HG02852 (cell line): Measurements from ENCODE around the gene ARL17A.
"Not testable (repeated sequence)": the region's sequence is repeated elsewhere in the genome, so short reads cannot be mapped to it uniquely, and the experiment has no call there.

Experiments used
- ATAC-seq: cut with Tn5 transposase; IDR thresholded peaks from one replicate; pipeline ENCODE4 v1.9.1; 2021; ENCODE audit warnings: mild to moderate bottlenecking, moderate library complexity; ENCODE audit not compliant: unreplicated experiment

ARL17A gene

DNA sequence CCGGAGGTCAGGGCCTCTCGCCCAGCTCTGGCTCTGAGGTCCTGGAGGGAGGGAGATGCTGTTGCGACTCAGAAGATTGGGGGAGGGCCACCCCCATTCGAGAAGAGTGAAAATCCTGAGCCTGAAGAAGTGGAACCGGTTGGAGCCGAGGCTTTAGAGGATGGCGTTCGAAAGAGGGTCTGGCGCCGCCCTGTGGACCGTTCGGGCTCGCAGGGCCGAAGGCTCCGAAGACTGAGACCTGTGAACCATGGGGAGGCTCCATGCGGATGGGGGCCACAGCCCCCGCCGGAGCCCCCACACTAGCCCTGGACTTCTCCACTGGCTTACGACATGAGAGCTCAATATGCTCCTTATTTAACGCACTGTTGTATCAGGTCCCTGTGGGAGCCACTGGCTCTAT, 20.3 kb downstream of the ARL17A start:
- not testable (repeated sequence) for ATAC-seq

DNA sequence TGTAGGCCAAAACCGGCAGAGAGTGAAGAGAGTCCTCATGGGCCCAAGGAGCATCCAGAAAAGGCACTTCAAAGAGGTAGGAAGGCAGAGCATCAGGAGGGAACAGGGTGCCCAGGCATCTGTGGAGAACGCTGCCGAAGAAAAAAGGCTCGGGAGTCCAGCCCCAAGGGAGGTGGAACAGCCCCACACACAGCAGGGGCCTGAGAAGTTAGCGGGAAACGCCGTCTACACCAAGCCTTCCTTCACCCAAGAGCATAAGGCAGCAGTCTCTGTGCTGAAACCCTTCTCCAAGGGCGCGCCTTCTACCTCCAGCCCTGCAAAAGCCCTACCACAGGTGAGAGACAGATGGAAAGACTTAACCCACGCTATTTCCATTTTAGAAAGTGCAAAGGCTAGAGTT, 30.9 kb downstream of the ARL17A start:
- ATAC-seq: not testable (repeated sequence)

DNA sequence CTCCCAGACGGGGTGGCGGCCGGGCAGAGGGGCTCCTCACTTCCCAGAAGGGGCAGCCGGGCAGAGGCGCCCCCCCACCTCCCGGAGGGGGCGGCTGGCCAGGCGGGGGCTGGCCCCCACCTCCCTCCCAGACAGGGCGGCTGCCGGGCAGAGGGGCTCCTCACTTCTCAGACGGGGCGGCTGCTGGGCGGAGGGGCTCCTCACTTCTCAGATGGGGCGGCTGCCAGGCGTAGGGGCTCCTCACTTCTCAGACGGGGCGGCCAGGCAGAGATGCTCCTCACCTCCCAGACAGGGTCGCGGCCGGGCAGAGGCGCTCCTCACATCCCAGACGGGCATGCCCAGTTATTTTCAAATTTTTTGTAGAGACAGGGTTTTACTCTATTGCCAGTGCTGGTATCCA, 44.8 kb downstream of the ARL17A start:
- not testable (repeated sequence) for ATAC-seq

DNA sequence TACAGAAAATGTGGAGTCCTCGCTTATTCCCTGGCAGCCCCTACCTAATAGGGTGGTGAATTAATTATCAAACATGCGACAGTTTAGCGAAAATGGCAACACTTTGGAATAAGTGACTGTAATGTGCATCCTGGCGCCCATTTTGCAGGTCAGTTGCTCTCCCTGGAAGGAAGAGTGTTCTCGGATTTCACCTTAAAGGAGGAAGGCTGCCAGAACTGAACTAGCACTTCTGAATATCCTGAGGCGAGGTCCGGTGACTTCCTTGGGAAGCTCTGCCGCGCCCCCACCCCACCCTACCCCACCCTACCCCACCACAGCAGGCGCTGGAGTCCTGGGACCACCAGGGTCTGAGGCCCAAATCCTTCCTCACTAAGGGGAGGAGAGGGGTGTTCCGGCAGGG, 67.3 kb downstream of the ARL17A start, which contains the start of gene LRRC37A2:
Gene LRRC37A2 (plus strand): TSS at position 301 of the 400 bp plus-strand sequence. CDS start 245 bp downstream, outside the sequence.
- ATAC-seq: not testable (repeated sequence)

DNA sequence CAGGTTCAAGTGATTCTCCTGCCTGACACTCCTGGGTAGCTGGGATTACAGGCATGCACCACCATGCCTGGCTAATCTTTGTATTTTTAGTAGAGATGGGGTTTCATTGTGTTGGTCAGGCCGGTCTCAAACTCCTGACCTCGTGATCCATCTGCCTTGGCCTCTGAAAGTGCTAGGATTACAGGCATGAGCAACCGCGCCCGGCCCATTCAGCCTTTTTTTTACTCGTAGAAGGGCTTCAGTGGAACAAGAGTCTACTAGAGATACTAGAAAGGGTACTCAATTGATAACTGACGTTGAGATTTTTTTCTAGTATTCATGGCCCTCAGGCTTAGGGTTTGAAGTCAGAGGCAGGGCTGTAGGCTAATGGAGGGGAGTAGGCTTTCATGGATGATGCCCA, 73.6 kb downstream of the ARL17A start:
- ATAC-seq: not testable (repeated sequence)

DNA sequence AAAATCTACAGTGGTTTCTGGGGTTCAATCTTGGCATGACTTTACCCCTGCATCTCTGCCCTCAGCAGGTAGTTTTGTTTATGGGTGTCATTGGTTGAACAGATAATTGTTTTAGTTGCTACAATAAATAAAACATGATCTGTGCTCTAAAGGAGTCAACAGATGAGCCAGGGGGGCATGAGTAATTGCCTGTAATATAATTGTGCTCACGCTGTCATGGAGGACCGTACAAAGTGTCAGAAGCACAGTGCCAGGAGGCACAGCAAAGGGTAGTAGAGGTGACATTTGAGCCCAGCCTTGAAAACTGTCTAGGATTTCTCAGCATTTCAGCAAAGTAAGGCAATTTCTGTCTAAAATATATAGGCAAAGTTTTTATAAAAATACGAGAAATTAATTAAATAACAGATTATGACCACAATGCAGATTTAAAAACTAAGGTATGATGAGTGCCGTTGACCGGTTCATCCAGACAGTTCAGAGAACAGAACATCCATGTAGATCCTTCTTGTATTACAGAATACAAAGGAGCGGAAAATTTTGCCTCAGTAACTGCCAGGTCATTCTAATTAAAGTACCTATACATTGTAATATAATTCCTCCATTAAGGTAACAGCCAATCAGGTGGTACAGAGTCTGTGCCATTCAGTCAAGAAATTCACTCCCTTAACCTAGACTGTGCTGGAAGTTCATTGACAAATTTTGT, 79.9 kb downstream of the ARL17A start:
- ATAC-seq: not testable (repeated sequence)

DNA sequence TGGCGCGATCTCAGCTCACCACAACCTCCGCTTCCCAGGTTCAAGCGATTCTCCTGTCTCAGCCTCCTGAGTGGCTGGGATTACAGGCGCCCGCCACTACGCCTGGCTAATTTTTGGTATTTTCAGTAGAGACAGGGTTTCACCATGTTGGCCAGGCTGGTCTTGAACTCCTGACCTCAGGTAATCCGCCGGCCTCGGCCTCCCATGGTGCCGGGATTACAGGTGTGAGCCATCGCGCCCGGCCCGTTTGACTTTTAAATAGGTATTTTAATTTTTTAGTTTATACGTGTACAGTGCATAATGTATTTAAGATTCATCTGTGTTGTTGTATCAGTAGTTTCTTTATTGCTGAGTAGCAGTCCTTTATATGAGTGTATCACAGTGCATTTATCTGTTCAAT, 87.5 kb downstream of the ARL17A start:
- ATAC-seq: not testable (repeated sequence)

DNA sequence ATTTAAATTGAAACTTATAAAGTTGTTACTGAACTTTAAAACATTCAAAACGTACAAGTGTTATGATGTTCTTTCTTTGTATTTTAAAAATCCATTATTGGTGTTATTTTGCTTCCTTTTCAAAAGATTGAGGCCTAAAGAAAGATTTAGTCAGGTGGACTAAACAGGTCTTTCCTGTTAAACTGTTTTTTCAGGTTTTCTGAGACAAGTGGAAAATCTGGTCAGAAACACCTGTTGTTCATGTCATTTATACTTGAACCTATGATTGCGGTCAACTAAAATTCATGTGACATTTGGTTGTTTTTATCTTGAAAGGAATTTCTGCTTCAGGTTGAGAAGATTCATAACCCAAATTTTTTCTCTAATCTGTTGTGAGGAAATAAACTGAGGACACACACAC, 98.2 kb downstream of the ARL17A start:
- not testable (repeated sequence) for ATAC-seq

DNA sequence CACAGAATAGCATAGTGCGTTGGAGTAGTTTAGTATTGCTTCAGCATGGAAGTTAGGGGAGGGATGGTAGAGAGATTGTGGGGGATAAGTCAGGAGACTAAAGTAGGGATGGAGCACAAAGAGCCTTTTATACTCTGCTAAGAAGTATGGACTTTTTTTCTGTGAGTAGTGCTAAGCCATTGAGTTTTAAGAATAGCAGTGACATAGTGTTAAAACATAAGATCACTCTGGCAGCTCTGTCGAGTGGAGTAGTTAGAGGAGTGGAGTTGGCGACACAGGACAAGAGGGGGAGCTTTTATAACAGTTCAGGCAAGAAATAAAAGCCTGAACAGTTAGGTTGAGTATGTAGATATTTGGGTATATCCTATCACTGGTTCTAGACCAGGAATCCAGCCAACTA, 100.7 kb downstream of the ARL17A start:
- ATAC-seq: not testable (repeated sequence)

DNA sequence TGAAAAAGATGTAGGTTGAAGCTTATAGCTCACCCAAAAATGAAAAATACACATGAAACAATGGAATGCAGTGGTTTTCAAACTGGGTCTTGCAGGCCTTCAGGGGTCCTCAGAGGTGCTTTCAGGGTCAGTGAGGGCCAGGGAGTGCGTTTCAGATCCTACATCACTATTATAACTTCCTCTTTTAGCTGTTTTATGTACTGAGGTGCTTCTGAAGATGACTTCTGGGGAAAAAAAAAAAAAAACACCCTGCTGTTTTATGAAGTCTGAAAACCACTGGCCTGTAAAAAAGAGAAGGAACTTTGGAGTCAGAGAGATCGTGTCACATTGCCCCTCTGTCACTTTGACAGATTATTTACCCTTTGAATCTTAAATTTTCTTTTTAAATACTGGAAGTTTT, 103.9 kb downstream of the ARL17A start:
- not testable (repeated sequence) for ATAC-seq

DNA sequence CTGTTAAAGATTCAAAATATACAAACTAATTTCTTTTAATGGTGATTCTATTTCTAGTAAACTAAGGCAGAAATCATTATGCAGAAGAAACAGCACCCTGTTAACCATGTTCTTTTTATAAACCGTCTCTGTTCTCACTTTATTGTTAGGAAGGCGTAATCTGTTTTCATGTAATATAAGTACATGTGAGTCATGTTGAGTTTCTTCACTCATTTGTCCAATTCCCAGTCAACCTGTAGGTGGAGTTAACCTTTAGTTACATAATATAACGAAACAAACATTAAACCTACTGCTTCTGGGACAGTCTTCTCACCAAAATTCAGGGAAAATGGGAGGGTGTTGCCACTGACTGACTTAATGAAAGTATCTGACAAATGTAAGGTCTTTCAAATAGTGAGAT, 105.0 kb downstream of the ARL17A start:
- ATAC-seq: not testable (repeated sequence)

DNA sequence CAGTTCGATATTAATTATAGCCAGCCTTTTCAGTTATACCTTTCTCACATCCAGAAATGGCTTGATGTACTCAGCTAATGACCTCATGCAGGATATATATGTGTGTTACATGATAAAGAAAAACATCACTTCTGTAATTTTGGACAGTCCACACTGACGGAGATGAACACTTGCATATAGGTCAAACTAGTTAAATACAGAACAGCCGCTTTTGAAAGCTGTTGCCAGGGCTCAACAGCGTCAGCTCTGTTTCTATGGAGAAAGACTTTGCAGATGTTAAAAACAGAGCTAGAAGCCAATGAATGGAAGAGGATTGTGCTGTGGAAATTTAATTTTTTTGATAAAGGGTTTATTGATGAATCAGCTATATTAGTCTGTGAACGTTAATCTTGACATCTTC, 111.9 kb downstream of the ARL17A start:
- ATAC-seq: not testable (repeated sequence)
